Ramos (cell line): Measurements from ENCODE around the gene MAP3K10.
"Not testable (repeated sequence)": the region's sequence is repeated elsewhere in the genome, so short reads cannot be mapped to it uniquely, and the experiment has no call there.

Source experiments
- in situ Hi-C: fragments of 300-500 bp; cut with MboI; formaldehyde crosslinking; loops from one replicate; pipeline ENCODE4 v1.14.3; 2022; ENCODE audit warnings: low sequenced_read_pairs; ENCODE audit not compliant: unreplicated experiment

MAP3K10 gene

GRCh38 chr19:40190891-40191835 lies at the start of gene MAP3K10:
TSS of gene MAP3K10 (plus strand) at chr19:40191426. CDS start at chr19:40192032, 606 bp downstream.
- in situ Hi-C loops = no loop called here

GRCh38 chr19:40141551-40141950 lies 49.7 kb upstream of the MAP3K10 start:
- in situ Hi-C loops = no loop called here

GRCh38 chr19:40143612-40144011 lies 47.6 kb upstream of the MAP3K10 start:
- in situ Hi-C loops = no loop called here

GRCh38 chr19:40144151-40144550 lies 47.1 kb upstream of the MAP3K10 start:
- in situ Hi-C loops = no loop called here

DNA sequence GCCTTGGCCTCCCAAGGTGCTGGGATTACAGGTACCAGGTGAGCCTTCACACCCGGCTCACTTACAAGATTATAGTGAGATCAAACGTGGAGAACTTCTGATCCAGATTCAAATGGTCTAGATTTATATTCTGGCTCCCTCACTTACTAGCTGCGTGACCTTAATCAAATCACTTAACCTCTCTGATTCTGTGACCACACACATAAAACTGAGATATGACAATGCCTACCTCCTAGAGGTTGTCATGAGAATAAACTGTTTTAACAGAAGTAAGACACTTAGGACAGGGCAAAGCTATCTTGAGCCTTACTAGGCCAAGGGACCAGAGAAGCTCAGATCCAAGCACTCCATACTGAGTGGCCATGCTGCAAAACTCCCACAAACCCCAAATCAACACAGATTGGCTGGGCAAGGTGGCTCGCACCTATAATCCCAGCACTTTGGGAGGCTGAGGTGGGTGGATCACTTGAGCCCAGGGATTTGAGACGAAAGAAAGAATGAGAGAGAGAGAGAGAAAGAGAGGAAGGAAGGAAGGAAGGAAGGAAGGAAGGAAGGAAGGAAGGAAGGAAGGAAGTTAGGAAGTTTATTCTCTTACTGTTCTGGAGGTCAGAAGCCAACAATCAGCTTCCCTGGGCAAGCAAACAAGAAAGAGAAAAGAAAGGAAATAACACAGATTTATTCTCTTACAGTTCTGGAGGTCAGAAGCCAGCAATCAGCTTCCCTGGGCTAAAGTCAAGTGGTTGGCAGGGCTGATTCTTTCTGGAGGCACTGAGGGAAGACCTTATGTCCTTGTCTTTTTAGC lies 46.1 kb upstream of the MAP3K10 start:
- in situ Hi-C loops = no loop called here

GRCh38 chr19:40145749-40146029 lies 45.5 kb upstream of the MAP3K10 start:
- in situ Hi-C loops = not testable (repeated sequence)

DNA sequence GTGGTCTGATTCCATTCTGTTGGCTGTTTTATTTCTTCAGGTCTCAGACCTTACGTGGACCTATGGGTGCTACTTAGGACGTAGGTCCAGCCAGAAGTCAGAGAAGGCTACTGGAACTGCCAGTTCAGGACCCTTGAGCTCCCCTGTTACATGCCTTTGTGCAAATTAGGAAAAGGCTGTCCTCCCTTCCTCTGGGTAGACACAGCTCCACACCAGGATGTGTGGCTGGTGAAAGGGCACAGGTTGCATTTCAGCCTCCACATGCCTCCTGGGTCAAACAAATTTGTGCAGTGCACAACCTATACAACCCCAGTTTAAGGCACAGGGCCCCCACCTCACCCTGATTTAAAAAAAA lies 43.9 kb upstream of the MAP3K10 start:
- in situ Hi-C loops = no loop called here

DNA sequence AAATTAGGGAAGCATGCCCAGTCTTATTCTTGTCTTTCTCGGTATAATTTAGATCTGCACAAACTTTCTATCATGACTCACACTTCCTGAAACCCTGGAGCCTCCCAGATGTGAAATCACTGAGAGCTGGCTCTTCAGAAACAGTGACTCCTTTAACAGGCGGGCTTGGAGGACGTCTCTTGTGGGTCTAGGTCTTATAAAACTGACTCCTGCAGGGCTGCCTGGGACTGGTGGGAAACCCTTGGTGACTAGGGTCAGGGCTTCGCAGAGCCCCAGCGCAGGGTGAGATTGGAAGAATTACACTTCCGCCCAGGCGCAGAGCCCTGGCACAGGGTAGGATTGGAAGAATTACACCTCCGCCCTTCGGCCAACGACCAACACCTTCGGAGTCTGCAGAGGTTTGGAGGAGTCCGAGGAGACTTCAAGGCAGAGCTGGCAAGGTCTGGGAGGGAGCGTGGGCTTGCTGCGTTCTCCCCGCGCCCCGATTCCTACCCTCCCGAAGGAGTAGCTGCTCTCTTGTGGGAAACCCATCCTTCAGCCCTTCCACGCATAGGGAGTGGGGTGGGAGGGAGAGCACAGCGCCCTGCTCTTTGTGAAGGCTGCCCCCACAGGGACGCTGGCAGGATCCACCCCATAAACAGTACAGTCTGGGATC lies 43.4 kb upstream of the MAP3K10 start:
- in situ Hi-C loops = no loop called here

DNA sequence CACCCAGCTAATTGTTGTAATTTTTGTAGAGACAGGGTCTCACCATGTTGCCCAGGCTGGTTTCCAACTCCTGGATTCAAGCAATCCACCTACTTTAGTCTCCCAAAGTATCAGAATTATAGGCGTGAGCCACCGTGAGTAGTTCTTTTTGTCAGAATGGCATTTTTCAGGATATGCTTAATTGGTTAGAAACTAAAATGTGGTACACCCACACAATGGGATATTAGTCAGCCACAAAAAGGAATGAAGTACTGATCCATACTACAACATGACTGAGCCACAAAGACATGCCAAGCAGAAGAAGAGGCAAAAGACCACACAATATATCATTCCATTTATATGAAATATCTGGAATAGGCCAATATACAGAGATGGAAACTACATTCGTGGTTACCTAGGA lies 41.7 kb upstream of the MAP3K10 start:
- in situ Hi-C loops = no loop called here

DNA sequence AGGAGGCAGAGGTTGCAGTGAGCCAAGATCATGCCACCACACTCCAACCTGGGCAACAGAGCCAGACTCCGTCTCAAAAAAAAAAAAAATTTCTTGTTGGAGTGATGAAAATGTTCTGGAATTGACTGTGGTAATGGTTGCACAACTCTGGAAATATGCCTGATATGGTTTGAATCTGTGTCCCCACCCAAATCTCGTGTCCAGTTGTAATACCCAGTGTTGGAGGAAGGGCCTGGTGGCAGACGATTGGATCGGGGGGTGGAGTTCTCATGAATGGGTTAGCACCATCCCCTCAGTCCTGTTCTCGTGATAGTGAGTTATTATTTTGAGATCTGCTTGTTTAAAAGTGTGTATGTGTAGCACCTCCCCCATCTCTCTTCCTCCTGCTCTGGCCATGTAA lies 41.1 kb upstream of the MAP3K10 start:
- in situ Hi-C loops = loop anchor here (25.0 kb wide), 1 partner anchor 263 kb away; no protein-coding TSS in a partner anchor

DNA sequence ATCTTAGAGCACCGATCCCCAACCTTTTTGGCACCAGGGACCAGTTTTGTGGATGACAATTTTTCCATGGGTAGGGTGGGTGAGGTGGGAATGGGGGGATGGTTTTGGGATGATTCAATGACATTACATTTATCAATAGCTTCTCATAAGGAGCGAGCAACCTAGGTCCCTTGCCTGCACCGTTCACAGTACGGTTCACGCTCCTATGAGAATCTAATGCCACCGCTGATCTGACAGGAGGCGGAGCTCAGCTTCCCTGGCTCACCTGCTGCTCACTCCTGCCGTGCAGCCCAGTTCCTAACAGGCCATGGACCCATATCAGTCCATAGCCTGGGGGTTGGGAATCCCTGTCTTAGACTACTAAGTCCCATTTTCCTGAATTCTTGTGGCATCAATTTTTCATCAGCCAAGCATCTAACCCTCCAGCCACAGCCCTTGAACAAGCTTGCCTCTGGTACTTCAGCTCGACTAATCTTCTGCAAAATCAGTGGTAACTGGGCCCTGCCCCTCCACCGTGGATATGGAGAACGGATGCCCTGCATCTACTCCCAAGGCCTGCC lies 37.0 kb upstream of the MAP3K10 start:
- in situ Hi-C loops = loop anchor here (25.0 kb wide), 1 partner anchor 267 kb away; no protein-coding TSS in a partner anchor

GRCh38 chr19:40155749-40156265 lies 35.4 kb upstream of the MAP3K10 start:
- in situ Hi-C loops = loop anchor here (25.0 kb wide), 1 partner anchor 269 kb away; no protein-coding TSS in a partner anchor

DNA sequence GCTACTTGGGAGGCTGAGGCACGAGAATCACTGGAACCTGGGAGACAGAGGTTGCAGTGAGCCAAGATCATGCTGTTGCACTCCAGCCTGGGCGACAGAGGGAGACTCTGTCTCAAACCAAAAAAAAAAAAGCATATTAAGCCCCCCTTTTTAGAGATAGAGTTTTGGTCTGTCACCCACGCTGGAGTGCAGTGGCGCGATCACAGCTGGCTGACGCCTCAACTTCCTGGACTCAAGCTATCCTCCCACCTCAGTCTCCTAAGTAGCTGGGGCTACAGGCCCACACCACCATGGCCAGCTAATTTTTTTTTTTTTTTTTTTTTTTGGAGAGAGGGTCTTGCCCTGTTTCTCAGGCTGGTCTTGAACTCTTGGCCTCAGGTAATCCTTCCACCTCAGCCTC lies 34.2 kb upstream of the MAP3K10 start:
- in situ Hi-C loops = loop anchor here (25.0 kb wide), 1 partner anchor 270 kb away; no protein-coding TSS in a partner anchor

- in situ Hi-C loops = loop anchor here (25.0 kb wide), 1 partner anchor 272 kb away; no protein-coding TSS in a partner anchor
Observed at GRCh38 chr19:40159744-40160143, 31.5 kb upstream of the MAP3K10 start.

DNA sequence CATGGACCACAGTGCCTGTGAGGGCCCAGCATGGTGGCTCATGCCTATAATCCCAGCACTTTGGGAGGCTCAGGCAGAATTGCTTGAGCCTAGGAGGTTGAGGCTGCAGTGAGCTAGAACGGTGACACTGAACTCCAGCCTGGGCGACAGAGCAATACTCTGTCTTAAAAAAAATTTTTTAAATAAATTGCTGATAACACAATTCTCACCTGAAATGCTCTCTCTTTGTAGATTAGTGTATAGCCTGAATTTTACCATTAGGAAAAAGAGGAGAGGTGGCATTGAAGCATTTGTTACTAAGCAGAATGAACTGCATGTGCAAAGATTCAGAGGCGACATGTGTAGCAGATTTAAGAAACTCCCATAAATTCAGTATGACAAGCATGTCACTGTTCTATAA lies 29.1 kb upstream of the MAP3K10 start:
- in situ Hi-C loops = loop anchor here (25.0 kb wide), 1 partner anchor 275 kb away; no protein-coding TSS in a partner anchor

GRCh38 chr19:40163541-40164129 lies 27.6 kb upstream of the MAP3K10 start:
- in situ Hi-C loops = loop anchor here (25.0 kb wide), 1 partner anchor 276 kb away; no protein-coding TSS in a partner anchor

DNA sequence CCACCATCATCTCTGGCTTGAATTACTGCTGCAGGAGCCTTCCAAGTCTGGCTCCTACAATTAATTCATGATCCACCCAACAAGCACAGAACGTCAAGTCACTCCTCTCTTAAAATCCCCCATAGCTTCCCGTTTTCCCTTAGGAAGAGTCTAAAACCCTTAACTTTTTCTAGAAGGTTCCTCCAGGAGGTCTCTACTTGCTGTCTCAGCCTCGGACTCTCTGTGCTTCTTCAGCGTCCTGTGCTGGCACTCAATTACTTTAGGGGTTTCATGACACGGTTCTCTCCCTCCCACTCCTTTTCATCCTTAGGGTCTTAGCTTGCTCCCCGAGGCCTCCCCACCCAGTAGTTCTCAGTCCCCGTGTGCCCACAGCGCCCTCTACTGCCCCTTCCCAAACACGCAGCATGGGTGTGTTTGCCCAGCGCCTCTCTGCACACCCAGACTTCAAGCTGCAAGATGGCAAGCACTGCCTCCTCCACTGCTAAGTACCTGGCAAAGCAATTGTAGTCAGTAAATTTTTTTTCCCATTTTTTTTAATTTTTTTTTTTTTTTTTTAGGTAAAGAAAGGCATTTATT lies 25.8 kb upstream of the MAP3K10 start:
- in situ Hi-C loops = loop anchor here (25.0 kb wide), 1 partner anchor 278 kb away; no protein-coding TSS in a partner anchor

DNA sequence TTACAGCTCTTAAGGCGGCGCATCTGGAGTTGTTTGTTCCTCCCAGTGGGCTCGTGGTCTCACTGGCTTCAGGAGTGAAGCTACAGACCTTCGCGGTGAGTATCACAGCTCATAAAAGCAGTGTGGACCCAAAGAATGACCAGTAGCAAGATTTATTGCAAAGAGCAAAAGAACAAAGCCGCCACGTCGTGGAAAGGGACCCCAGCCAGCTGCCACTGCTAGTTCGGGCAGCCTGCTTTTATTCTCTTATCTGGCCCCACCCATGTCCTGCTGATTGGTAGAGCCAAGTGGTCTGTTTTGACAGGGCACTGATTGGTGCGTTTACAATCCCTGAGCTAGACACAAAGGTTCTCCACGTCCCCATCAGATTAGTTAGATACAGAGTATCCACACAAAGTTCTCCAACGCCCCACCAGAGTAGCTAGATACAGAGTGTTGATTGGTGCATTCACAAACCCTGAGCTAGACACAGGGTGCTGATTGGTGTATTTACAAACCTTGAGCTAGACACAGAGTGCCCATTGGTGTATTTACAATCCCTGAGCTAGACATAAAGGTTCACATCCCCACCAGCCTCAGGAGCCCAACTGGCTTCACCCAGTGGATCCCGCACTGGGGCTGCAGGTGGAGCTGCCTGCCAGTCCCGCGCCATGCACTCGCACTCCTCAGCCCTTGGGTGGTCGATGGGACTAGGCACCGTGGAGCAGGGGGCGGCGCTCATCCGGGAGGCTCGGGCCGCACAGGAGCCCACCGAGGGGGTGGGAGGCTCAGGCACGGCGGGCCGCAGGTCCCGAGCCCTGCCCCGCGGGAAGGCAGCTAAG lies 21.5 kb upstream of the MAP3K10 start:
- in situ Hi-C loops = loop anchor here (25.0 kb wide), 1 partner anchor 282 kb away; no protein-coding TSS in a partner anchor
